22Rv1 (cell line): Measurements from ENCODE around the gene SLC43A1.

Experiments used
- ZFX ChIP-seq: fragments of 450-650 bp; IDR thresholded peaks from 2 replicates; pipeline ENCODE4 v1.6.1; 2017; ENCODE audit warnings: antibody characterized with exemption, borderline replicate concordance
- TF ChIP-seq, protein P1 (sequence below): fragments of 450-650 bp; IDR thresholded peaks from 2 replicates; pipeline ENCODE4 v1.5.1; 2017; ENCODE audit warnings: mild to moderate bottlenecking

DNA sequence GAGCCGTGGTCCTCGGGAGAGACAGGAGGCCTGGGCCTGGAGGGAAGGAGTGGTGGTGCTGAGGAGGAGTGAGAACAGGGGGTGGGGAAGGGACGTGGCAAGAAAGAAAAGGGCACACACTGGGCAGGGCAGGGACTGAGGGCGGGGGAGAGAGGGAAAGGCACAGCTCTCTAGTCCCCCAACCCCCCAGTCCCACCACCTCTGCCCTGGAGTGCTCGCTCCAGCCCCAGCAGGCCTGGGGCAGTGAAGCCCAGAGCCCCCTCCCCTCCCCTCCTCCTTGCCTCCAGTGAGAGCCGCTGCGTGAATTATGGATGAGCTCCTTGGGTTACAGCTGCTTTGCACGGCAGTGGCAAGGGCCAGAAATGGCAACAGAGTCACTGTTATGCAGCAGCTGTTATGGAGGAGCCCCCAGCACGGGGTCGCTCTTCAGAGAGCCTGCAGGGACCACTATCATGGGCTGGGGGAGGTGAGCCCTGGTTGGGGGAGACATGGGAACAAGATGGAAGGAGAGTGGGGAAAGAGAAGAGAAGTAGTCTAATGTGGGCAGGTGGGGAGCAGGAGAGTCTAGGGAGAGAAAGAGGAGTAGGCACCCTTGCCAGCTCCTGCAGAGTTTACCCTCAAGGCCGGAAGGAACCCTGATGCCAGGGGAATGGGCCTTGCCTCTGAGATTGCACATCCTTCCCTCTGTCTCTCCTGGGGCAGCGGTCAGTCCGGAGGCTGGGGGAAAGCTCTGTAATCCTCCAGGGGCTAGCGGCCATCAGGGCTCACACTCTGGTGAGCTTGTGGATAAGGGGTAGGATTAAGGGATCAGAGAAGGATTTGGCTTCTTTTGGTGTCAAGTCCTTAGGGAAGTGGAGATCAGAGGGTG lies 51.6 kb downstream of the SLC43A1 start:
- no peak for TF ChIP-seq ZFX
- TF ChIP-seq, protein P1, sequence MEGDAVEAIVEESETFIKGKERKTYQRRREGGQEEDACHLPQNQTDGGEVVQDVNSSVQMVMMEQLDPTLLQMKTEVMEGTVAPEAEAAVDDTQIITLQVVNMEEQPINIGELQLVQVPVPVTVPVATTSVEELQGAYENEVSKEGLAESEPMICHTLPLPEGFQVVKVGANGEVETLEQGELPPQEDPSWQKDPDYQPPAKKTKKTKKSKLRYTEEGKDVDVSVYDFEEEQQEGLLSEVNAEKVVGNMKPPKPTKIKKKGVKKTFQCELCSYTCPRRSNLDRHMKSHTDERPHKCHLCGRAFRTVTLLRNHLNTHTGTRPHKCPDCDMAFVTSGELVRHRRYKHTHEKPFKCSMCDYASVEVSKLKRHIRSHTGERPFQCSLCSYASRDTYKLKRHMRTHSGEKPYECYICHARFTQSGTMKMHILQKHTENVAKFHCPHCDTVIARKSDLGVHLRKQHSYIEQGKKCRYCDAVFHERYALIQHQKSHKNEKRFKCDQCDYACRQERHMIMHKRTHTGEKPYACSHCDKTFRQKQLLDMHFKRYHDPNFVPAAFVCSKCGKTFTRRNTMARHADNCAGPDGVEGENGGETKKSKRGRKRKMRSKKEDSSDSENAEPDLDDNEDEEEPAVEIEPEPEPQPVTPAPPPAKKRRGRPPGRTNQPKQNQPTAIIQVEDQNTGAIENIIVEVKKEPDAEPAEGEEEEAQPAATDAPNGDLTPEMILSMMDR: no peak
